HepG2 (cell line): ENCODE data around the gene LDLRAD4. TPM values are rescaled to one million over a fixed set of nuclear protein-coding genes. Genes with fewer than 3 reads are reported as not detected.

Experiments used
- ATAC-seq: fragments of 200-7000 bp; cut with Tn5 transposase; 3 replicates; pipeline ENCODE4 v1.9.1; 2020; ENCODE audit warnings: mild to moderate bottlenecking, moderate library complexity
- BruUV-seq: library from RNA; stranded (reverse); fragments of 400-500 nt; replicated peaks from 2 replicates; lab custom pipeline; 2021; lab: Mats Ljungman, UMichigan
- CTCF ChIA-PET: fragments of 300-600 bp; formaldehyde crosslinking; extraction: SDS; loops from one replicate; lab custom pipeline; 2021; ENCODE audit warnings: low total read pairs, inconsistent platforms, low intra/inter-chr PET ratio; lab: Yijun Ruan, JAX
- POLR2A ChIA-PET: fragments of 350-600 bp; sonication (Branson Sonifier 250); formaldehyde crosslinking; loops from one replicate; lab custom pipeline; 2020; ENCODE audit warnings: antibody characterized with exemption, inconsistent platforms; lab: Yijun Ruan, JAX
- DNase-seq: peaks from one replicate; pipeline ENCODE4 v3.0.0-alpha.2; 2015; ENCODE audit warnings: low spot score
- FAIRE-seq: peaks from 3 replicates; lab custom pipeline; 2011; peaks lifted over from hg19 to GRCh38; lab: Jason Lieb, UNC
- H2AFZ ChIP-seq: one replicate; pipeline ENCODE4 v1.6.1; 2011; ENCODE audit warnings: low read length, inconsistent platforms
- H3K27ac ChIP-seq: fragments of 300-600 bp; 3 replicates; pipeline ENCODE4 v1.8.0; 2011; ENCODE audit warnings: mixed run types, mild to moderate bottlenecking, mixed read lengths, low read length, inconsistent platforms; ENCODE audit not compliant: insufficient read depth; ENCODE audit errors: extremely low read length
- H3K27me3 ChIP-seq, 2 experiments: fragments of 200-600 bp in 1 of 2; 2 replicates in 1 of 2; 3 replicates in 1 of 2; pipeline versions ENCODE4 v1.6.0 to v1.8.0; 2011; ENCODE audit warnings: low read length in 2 of 2, mild to moderate bottlenecking in 2 of 2, moderate library complexity in 2 of 2, inconsistent platforms in 1 of 2; ENCODE audit not compliant: insufficient read depth in 2 of 2, control insufficient read depth in 1 of 2
- H3K36me3 ChIP-seq, 2 experiments: fragments of 200-600 bp in 1 of 2; replicated peaks in 1 of 2; 2 replicates in 1 of 2; 3 replicates in 1 of 2; pipeline versions ENCODE4 v1.5.1 to v1.8.0; 2011; ENCODE audit warnings: low read length in 2 of 2, inconsistent platforms in 1 of 2; ENCODE audit not compliant: insufficient read depth in 2 of 2, control insufficient read depth in 1 of 2
- H3K4me1 ChIP-seq: 2 replicates; pipeline ENCODE4 v1.5.1; 2012; ENCODE audit warnings: low read length, inconsistent platforms; ENCODE audit not compliant: insufficient read depth
- H3K4me2 ChIP-seq: 2 replicates; pipeline ENCODE4 v1.6.0; 2011; ENCODE audit warnings: low read depth, low read length, inconsistent platforms
- H3K4me3 ChIP-seq, 3 experiments: fragments of 200-600 bp in 1 of 3; sonication (generic), shearing (Covaris generic) in 1 of 3; replicated peaks in 1 of 3; 2 replicates each; pipeline ENCODE4 v1.5.1; 2011 to 2016; ENCODE audit warnings: low read length in 3 of 3, inconsistent platforms in 2 of 3, low read depth in 2 of 3, mild to moderate bottlenecking in 2 of 3, control low read depth in 1 of 3, mixed read lengths in 1 of 3; ENCODE audit not compliant: insufficient read depth in 1 of 3
- H3K79me2 ChIP-seq: one replicate; pipeline ENCODE4 v1.6.1; 2011; ENCODE audit warnings: low read length, inconsistent platforms; ENCODE audit not compliant: insufficient read depth
- H3K9ac ChIP-seq: 2 replicates; pipeline ENCODE4 v1.6.0; 2011; ENCODE audit warnings: mild to moderate bottlenecking, low read depth, low read length, inconsistent platforms; ENCODE audit not compliant: insufficient read depth
- H3K9me3 ChIP-seq: 2 replicates; pipeline ENCODE4 v1.5.1; 2012; ENCODE audit warnings: mild to moderate bottlenecking, low read length
- H4K20me1 ChIP-seq: 2 replicates; pipeline ENCODE4 v1.6.0; 2011; ENCODE audit warnings: inconsistent platforms, mild to moderate bottlenecking, low read length, moderate library complexity; ENCODE audit not compliant: insufficient read depth
- ZNF224 ChIP-seq: sonication (generic); formaldehyde crosslinking; IDR thresholded peaks from 2 replicates; pipeline ENCODE4 v1.5.0; 2020; ENCODE audit warnings: mild to moderate bottlenecking, missing genetic modification reagents
- ZNF484 ChIP-seq: sonication (generic); formaldehyde crosslinking; IDR thresholded peaks from 2 replicates; pipeline ENCODE4 v1.5.1; 2020; ENCODE audit warnings: mild to moderate bottlenecking, low read depth, missing genetic modification reagents, borderline replicate concordance
- WGBS: methylation state at CpG from one replicate; pipeline ENCODE4 v1.1.6; 2017; ENCODE audit warnings: low lambda C conversion rate; 5-methylcytosine and 5-hydroxymethylcytosine counted together
- in situ Hi-C: cut with HindIII; loops from 2 replicates; pipeline ENCODE4 v1.10.0; 2017; ENCODE audit warnings: low pct_unique_long_range_greater_than_20kb; ENCODE audit not compliant: extremely low pct_ligation_motif_present
- intact Hi-C: fragments of 100-400 bp; cut with micrococcal nuclease; formaldehyde crosslinking; loops from one replicate; pipeline ENCODE4 v1.10.0; 2022; ENCODE audit not compliant: unreplicated experiment
- polyA plus RNA-seq, 8 experiments: library from polyadenylated mRNA; depleted of rRNA in 3 of 8; stranded (reverse) in 7 of 8; unstranded in 1 of 8; fragments of >200 nt; fragmentation: Illumina TruSeq in 4 of 8; extraction: Trizol in 4 of 8; gene quantifications; 2 replicates each; pipeline versions ENCODE4 v1.2.1 to v1.2.3, GENCODE V29; 2011 to 2016; ENCODE audit warnings: low read depth in 4 of 8, missing spikeins in 1 of 8, mixed read lengths in 1 of 8; ENCODE audit not compliant: insufficient read depth in 1 of 8
- total RNA-seq, 5 experiments: library from RNA; depleted of rRNA; stranded (reverse); fragments of >200 nt; fragmentation: Illumina TruSeq; extraction: Trizol; gene quantifications; 2 replicates each; pipeline ENCODE4 v1.2.3, GENCODE V29; 2016; ENCODE audit warnings: low read depth in 1 of 5
- TF ChIP-seq, protein P1 (sequence below): sonication (generic); formaldehyde crosslinking; IDR thresholded peaks from 2 replicates; pipeline ENCODE4 v1.5.0; 2020; ENCODE audit warnings: mild to moderate bottlenecking, low read depth, missing genetic modification reagents, borderline replicate concordance
- TF ChIP-seq, protein P2 (sequence below): sonication (generic); formaldehyde crosslinking; IDR thresholded peaks from 2 replicates; pipeline ENCODE4 v1.4.0; 2020; ENCODE audit warnings: missing genetic modification reagents
- TF ChIP-seq, protein P3 (sequence below): sonication (generic); IDR thresholded peaks from 2 replicates; pipeline ENCODE4 v1.6.1; 2016; ENCODE audit warnings: low read depth, borderline replicate concordance

LDLRAD4 gene
- total and polyA plus RNA-seq, 2 of the 13 experiments (the other 11 are each of a cell fraction or from before 2014, with no cell fraction given): 13.6 to 20.9 TPM

DNA sequence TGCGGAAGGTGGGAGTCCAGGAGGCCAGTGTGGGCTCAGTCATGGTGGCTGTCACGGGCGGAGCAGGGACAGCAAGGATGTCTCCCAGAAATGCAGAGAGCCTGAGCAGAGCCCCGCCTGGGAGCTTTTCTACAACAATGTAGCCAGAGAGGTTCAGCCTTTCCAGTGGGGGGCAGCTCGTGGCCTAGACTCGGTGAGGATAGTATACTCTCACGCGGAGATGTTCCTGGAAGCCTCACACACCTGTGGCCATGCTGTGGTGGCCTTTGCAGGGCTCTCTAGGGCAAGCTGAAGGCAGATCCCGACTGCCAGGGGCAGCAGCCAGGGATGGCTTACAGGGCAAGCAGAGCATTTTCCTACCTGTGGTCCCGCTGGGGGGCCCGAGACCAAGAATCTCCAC is 244.1 kb downstream of the LDLRAD4 start:
- H3K79me2 ChIP-seq: no peaks in the 10 kb centered on the region
- H3K4me2 ChIP-seq: no peak overlapping the region
- no peak overlapping the region for H3K4me3 ChIP-seq
- H3K27me3 ChIP-seq: no peaks in the 10 kb centered on the region
- DNase-seq (no peak), ATAC-seq (no peak), FAIRE-seq (no peak)
- POLR2A ChIA-PET: no interaction called here
- TF ChIP-seq, protein P1, sequence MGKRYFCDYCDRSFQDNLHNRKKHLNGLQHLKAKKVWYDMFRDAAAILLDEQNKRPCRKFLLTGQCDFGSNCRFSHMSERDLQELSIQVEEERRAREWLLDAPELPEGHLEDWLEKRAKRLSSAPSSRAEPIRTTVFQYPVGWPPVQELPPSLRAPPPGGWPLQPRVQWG: no peak
- TF ChIP-seq ZNF224 (no peak), ZNF484 (no peak)
- TF ChIP-seq, protein P2, sequence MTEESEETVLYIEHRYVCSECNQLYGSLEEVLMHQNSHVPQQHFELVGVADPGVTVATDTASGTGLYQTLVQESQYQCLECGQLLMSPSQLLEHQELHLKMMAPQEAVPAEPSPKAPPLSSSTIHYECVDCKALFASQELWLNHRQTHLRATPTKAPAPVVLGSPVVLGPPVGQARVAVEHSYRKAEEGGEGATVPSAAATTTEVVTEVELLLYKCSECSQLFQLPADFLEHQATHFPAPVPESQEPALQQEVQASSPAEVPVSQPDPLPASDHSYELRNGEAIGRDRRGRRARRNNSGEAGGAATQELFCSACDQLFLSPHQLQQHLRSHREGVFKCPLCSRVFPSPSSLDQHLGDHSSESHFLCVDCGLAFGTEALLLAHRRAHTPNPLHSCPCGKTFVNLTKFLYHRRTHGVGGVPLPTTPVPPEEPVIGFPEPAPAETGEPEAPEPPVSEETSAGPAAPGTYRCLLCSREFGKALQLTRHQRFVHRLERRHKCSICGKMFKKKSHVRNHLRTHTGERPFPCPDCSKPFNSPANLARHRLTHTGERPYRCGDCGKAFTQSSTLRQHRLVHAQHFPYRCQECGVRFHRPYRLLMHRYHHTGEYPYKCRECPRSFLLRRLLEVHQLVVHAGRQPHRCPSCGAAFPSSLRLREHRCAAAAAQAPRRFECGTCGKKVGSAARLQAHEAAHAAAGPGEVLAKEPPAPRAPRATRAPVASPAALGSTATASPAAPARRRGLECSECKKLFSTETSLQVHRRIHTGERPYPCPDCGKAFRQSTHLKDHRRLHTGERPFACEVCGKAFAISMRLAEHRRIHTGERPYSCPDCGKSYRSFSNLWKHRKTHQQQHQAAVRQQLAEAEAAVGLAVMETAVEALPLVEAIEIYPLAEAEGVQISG (CRISPR knock-in tag): no peak
- TF ChIP-seq, protein P3, sequence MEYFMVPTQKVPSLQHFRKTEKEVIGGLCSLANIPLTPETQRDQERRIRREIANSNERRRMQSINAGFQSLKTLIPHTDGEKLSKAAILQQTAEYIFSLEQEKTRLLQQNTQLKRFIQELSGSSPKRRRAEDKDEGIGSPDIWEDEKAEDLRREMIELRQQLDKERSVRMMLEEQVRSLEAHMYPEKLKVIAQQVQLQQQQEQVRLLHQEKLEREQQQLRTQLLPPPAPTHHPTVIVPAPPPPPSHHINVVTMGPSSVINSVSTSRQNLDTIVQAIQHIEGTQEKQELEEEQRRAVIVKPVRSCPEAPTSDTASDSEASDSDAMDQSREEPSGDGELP: no peak
- no peaks in the 10 kb centered on the region; a peak in 1 of 5 replicates for H3K36me3 ChIP-seq
- H3K4me1 ChIP-seq: peaks cover 19% of the 10 kb centered on the region
- no peak overlapping the region for H3K9ac ChIP-seq
- in situ Hi-C loops: no loop called here
- no peaks in the 10 kb centered on the region for H3K9me3 ChIP-seq
- CTCF ChIA-PET: no interaction called here
- intact Hi-C loops: no loop called here
- H3K27ac ChIP-seq: no peak overlapping the region
- no TSS peak for BruUV-seq
- no peaks in the 10 kb centered on the region for H4K20me1 ChIP-seq
- H2AFZ ChIP-seq: no peak overlapping the region
- 96% methylated on average over 3 of the region's 11 CpGs for WGBS
